ENCODE data around the gene THOC2. TPM values are rescaled to one million over a fixed set of nuclear protein-coding genes. Genes with fewer than 3 reads are reported as not detected.

THOC2 gene
- polyA plus RNA-seq, 3 donors, result 12.5 to 44.7 (median 21.4) TPM

DNA sequence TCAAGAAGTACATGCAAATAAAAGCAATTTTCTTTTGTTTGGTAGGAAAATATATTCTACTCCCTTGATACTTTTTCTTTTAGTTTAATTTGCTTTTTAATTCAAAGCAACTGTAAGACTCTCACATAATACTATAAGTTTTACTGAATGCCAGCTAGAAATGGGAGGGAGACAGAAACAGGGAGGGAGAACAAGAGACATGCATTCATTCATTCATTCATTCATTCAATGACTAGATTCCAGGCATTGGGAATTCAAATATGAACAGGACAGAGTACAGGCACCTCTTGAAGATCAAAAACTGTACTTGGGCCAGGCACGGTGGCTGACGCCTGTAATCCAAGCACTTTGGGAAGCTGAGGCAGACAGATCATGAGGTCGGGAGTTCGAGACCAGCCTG lies 85.6 kb downstream of the THOC2 start:
- no peak overlapping the region for H3K4me2 ChIP-seq (replicated peaks; ENCODE audit: extremely low read depth, low read length, poor library complexity, severe bottlenecking)
- TF ChIP-seq, protein P1, sequence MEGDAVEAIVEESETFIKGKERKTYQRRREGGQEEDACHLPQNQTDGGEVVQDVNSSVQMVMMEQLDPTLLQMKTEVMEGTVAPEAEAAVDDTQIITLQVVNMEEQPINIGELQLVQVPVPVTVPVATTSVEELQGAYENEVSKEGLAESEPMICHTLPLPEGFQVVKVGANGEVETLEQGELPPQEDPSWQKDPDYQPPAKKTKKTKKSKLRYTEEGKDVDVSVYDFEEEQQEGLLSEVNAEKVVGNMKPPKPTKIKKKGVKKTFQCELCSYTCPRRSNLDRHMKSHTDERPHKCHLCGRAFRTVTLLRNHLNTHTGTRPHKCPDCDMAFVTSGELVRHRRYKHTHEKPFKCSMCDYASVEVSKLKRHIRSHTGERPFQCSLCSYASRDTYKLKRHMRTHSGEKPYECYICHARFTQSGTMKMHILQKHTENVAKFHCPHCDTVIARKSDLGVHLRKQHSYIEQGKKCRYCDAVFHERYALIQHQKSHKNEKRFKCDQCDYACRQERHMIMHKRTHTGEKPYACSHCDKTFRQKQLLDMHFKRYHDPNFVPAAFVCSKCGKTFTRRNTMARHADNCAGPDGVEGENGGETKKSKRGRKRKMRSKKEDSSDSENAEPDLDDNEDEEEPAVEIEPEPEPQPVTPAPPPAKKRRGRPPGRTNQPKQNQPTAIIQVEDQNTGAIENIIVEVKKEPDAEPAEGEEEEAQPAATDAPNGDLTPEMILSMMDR (IDR thresholded peaks at IDR 0.05), result no peak
- no CpG with 5 or more reads among the region's 4 CpGs for WGBS (ENCODE audit: insufficient coverage)
- no peaks in the 10 kb centered on the region for H3K4me1 ChIP-seq (ENCODE audit: control insufficient read depth in 1 of 2, insufficient read depth in 2 of 2, low read length in 2 of 2)
- Mint-ChIP-seq H3K27me3 (ENCODE audit: low read depth in 3 of 3) (peaks cover 0 to 5% (median 0%) of the 10 kb centered on the region in 3 donors), H3K4me3 (no peak overlapping the region), H3K9me3 (peaks cover 0 to 2% (median 0%) of the 10 kb centered on the region in 7 donors), H3K36me3 (peaks cover 22 to 38% of the 10 kb centered on the region in 2 donors), H3K27ac (peak overlapping the region in 1 of 7 donors; percentile 22), H3K4me1 (peaks cover under 1% of the 10 kb centered on the region)
- no peak for DNase-seq
- no peak overlapping the region for H3K27ac ChIP-seq (ENCODE audit: low read depth in 1 of 2, low read length in 2 of 2)
- no peaks in the 10 kb centered on the region for H3K9me3 ChIP-seq (replicated peaks in 1 of 2; ENCODE audit: control insufficient read depth in 1 of 2, insufficient read depth in 1 of 2, low read length in 2 of 2)
- peaks cover 12% of the 10 kb centered on the region for H3K79me2 ChIP-seq (ENCODE audit: insufficient read depth, low read length)
- H3K36me3 ChIP-seq (replicated peaks in 1 of 2; ENCODE audit: control insufficient read depth in 1 of 2, insufficient read depth in 2 of 2, low read length in 2 of 2), result peaks cover 4 to 10% of the 10 kb centered on the region in 2 donors
- H3K9ac ChIP-seq (ENCODE audit: insufficient read depth, low read length, poor library complexity, severe bottlenecking), result no peak overlapping the region
- H3K27me3 ChIP-seq (ENCODE audit: control insufficient read depth in 2 of 2, insufficient read depth in 2 of 2, low read length in 2 of 2), result no peaks in the 10 kb centered on the region
- H3K4me3 ChIP-seq (replicated peaks in 1 of 3; ENCODE audit: low read depth in 2 of 3, low read length in 3 of 3), result no peak overlapping the region
- no peak overlapping the region for H2AFZ ChIP-seq (ENCODE audit: insufficient read depth, low read depth, low read length, poor library complexity, severe bottlenecking)
- H4K20me1 ChIP-seq (ENCODE audit: insufficient read depth, low read length), result peaks cover 3% of the 10 kb centered on the region
- intact Hi-C loops (cut with micrococcal nuclease), result no loop called here

DNA sequence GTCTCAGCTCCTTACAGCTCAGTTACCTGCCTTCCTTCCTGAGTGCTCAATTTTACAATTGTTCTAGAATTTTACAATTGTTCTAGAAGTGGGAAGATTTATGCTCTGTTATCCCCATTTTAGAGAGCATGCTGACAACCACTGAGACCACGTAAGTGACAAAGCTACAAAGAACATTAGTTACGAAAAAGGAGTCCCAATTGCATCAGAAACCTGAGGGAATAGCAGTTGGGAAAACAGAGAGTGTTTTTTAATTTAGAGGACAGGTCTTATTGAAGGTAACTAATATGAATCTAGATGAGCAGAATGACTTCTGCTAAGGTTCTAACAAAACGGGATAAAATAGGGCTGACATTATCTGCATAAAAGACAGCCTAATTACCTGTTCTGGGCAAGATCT lies 103.3 kb downstream of the THOC2 start:
- Mint-ChIP-seq H3K4me3 (no peak overlapping the region), H3K27me3 (ENCODE audit: low read depth in 3 of 3) (no peaks in the 10 kb centered on the region), H3K27ac (no peak overlapping the region), H3K9me3 (no peaks in the 10 kb centered on the region), H3K36me3 (peaks cover 51 to 59% of the 10 kb centered on the region in 2 donors), H3K4me1 (no peaks in the 10 kb centered on the region)
- no CpG with 5 or more reads among the region's 3 CpGs for WGBS (ENCODE audit: insufficient coverage)
- no peak for DNase-seq
- Histone ChIP-seq H2AFZ (ENCODE audit: insufficient read depth, low read depth, low read length, poor library complexity, severe bottlenecking) (no peak overlapping the region), H3K4me3 (replicated peaks in 1 of 3; ENCODE audit: low read depth in 2 of 3, low read length in 3 of 3) (no peak overlapping the region), H3K27me3 (ENCODE audit: control insufficient read depth in 2 of 2, insufficient read depth in 2 of 2, low read length in 2 of 2) (no peaks in the 10 kb centered on the region), H3K9ac (ENCODE audit: insufficient read depth, low read length, poor library complexity, severe bottlenecking) (no peak overlapping the region), H3K79me2 (ENCODE audit: insufficient read depth, low read length) (no peaks in the 10 kb centered on the region), H4K20me1 (ENCODE audit: insufficient read depth, low read length) (no peaks in the 10 kb centered on the region), H3K9me3 (replicated peaks in 1 of 2; ENCODE audit: control insufficient read depth in 1 of 2, insufficient read depth in 1 of 2, low read length in 2 of 2) (no peaks in the 10 kb centered on the region), H3K36me3 (replicated peaks in 1 of 2; ENCODE audit: control insufficient read depth in 1 of 2, insufficient read depth in 2 of 2, low read length in 2 of 2) (peaks cover 37 to 82% of the 10 kb centered on the region in 2 donors), H3K27ac (ENCODE audit: low read depth in 1 of 2, low read length in 2 of 2) (no peak overlapping the region), H3K4me2 (replicated peaks; ENCODE audit: extremely low read depth, low read length, poor library complexity, severe bottlenecking) (no peak overlapping the region), H3K4me1 (ENCODE audit: control insufficient read depth in 1 of 2, insufficient read depth in 2 of 2, low read length in 2 of 2) (no peaks in the 10 kb centered on the region)
- TF ChIP-seq, protein P1 (IDR thresholded peaks at IDR 0.05), result no peak
- intact Hi-C loops (cut with micrococcal nuclease), result no loop called here

Data from CD14-positive monocyte (primary cell).